ENCODE data around the gene PTCH1.

GRCh38 chr9:95458666-95459065, 58.1 kb downstream of the PTCH1 start:
- TF ChIP-seq POLR2A (IDR thresholded peaks at IDR 0.05; ENCODE audit: low read depth, low read length) (no peak), POLR2AphosphoS5 (IDR thresholded peaks at IDR 0.05; ENCODE audit: low read depth, low read length) (no peak)
